HG03565 (cell line): ENCODE results near the gene CLHC1.

ENCODE experiments used
- ATAC-seq: cut with Tn5 transposase; IDR thresholded peaks from one replicate; pipeline ENCODE4 v1.9.1; 2021; ENCODE audit warnings: mild to moderate bottlenecking, moderate library complexity; ENCODE audit not compliant: unreplicated experiment

The CLHC1 gene

DNA sequence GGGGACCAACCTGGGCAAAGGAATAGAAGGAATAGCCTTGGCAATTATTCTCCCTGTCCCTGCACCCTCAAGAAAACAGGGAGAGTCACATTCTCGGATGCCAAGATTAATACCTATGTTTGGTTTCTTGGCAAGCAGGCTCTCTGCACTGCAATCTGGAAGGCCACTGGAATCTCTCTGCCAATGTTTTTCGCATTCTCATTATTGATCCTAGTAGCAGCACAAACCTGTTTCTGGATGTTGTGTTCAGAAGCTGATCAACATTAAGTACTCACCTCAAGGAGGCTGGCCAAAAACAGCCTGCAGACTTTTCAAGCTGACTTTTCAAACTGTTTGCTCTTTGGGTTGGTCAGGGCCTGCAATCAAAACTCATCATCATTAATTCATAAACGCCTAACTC, 62.2 kb downstream of the CLHC1 start:
- ATAC-seq = no peak

DNA sequence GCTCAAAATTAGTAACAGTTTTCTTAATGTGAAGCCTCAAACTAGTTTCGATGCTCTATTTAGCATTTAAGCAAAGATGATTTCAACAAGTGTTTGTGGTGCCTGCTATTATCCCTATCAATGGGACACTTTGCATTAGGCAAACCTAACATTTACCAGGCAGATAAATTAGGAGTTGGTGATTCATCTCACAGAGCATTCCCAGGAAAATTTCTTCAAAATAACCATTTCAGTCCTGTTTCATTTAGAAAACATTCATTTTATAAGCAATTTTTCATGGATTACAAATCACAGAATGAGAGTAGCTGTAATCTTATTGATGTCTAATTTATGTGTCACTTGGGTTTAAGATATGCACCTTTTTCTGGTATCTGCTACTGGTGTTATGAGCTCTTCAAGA, 62.7 kb downstream of the CLHC1 start:
- ATAC-seq = no peak

DNA sequence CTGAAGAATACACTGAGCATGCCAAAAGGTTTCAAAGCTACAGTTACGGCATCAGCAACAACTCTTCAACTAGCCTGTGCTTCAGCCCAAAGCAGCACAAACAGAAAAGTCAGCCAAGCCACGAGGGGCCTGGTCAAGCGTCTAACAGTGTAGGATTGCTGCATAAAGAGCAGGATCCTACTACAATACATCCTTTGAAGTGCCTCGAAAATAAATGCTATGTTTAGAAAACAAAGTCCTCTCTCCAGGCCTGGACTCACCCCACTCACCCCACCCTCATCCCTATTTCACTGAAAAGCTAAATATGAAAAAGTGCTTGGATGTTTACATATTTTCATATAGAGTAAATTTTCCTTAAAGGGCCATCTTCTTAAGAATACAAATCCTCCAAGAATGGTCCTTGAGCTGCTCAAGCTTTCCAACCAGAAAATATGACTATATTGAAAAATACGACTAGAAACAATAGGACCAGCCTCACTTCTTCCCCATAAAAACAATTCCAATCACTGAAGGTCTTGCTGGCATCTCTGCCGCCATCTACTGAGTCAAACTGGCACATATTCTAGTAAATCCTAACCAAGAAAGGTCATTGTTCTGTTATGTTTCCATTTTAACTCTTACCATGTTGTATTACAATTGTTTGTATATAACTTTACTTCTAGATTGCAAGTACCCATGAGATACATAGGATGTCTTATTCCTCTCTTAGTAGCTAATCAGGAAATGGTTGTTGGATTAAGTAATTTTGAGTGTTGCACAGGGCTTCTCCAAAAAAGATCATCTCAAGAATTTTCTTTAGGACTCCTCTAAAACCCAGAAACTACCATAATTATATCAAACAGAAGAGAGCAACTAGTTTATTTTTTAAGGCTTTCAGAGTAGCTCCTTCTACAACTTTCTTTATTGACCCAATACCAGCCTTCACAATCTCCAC, 63.6 kb downstream of the CLHC1 start:
- no peak for ATAC-seq

DNA sequence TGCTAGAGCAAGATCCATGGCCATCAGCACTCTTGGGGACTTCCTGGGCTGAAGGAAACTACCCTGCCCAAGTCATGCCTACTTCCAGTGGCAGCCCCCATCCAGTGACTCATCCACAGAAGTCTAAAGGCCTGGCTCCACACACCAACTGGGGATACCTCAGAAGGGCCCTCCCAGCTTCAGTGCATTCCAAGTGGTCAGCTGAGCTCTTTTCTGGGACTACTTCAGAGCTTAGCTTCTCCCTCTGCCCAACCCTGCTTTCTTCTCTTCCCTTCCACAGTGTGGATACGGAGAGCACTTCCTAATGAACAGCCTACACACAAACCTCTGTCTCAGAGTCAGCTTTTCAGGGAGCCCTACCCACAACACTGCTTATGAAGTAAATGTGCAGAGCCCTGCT, 66.5 kb downstream of the CLHC1 start:
- no peak for ATAC-seq

DNA sequence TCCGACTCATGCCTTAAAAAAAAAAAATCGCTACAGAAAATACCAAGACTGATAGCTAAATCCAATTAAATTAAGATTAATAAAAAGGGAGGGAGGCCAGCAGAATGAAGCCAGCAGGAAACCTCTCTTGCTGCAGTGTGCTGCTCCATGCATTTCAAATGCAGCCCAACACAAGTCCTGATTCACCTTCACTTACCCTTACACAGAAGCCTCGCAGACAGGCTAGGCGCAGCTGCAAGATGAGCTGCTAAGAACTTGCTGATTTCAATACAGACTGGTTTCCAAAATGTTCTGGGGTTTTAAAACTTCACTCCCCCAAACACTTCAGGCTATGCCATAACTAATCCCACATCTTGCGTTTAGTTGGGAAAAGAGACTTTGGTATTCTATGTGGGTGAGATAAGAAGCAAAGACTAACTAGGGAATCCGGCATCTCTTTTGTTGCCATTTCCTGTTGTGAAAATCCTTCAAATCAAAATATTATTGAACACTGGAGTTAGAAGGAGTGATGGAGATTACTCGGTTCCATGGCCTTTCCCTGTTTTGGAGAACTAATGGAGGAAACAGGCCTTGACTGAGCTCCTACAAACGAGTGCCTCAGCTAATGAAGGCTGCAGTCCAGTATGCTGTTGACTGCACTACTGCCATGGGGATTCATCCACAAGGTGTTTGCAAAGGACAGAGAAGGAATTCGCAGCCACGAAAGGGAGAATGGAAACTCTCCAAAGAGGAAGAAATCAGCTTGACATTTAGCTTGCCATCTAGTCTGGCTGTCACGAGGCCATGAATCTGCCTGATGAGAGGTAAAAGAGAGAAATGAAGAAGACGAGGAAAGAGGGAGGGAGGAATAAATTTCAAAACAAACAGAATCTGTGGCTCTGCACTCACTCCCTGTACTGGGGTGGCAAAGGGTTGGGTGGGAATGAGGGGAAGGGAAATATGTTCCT, 67.3 kb downstream of the CLHC1 start:
- no peak for ATAC-seq

DNA sequence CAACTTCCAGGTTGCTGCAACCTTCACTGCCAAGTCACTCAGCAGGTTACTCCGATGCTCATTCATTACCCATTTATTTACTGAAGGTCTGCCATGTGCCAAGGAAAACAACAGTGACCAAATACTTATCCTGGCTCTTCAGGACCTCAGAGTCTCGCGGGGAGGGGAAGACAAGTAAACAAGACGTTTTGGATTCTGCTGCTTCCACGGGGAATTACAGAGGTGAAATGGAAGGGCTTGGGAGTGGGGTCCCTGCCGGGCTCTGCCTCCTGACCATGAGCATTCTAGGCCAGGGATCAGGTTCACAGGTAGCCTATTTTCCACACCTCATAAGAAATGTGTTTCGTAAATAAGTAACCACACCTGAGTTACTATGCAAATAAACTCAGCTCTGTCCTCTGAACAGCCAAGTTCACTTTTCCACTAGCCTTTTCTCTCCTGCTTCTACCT, 68.1 kb downstream of the CLHC1 start:
- ATAC-seq = no peak

DNA sequence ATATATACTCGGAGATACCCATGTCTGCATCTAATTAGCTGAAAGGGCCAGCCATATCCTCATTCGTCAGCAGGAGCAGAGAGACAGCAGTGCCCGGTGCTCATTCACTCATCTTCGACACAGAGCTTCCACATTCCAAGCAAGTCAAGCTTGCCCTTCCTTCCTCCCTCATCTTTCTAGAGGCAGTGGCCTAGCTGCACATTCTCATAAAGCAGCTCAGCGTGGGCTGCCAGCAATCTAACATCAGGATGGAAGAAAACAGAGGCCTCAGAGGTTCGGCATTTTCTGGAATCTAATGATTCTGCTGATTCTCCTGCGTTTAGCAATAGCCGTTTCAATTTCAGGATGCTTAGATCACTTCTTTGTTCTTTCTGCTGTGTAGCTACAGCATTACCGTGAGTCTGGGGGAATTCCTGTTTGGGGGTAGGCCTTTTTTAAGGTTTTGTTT, 68.8 kb downstream of the CLHC1 start:
- ATAC-seq = no peak

DNA sequence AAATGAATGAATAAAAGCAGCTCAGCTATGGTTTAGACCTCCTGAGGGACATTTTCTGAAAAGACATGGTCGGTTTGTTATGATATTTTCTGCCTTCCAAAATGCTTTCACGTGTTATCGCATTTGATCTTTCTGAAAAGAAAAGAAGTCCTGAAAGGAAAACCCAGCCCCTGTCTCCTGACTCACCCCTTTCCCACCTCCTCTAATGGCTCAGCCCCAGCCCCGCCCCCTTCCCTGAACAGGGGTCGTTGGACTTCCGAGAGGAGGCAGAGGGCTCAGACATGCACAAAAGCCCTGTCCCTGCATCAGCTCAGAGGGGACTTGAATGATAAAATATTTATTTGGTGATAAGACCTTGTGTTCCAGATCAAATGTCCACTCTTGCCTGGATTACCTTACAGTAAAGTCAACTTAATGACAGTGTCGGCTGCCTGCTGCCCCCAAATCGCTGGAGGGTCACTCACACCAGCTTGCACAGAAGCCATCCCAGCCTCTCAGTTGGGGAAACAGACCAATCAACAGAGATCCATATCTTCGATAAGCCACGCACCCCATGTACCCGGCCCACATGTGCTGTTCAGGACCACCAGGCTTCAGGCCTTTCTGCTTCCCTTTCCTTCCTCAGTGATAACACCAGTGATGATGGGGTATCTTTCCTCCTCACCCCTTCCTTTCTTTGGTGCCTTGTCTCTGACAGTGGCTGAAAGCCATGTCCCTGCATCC, 69.6 kb downstream of the CLHC1 start:
- ATAC-seq = no peak

DNA sequence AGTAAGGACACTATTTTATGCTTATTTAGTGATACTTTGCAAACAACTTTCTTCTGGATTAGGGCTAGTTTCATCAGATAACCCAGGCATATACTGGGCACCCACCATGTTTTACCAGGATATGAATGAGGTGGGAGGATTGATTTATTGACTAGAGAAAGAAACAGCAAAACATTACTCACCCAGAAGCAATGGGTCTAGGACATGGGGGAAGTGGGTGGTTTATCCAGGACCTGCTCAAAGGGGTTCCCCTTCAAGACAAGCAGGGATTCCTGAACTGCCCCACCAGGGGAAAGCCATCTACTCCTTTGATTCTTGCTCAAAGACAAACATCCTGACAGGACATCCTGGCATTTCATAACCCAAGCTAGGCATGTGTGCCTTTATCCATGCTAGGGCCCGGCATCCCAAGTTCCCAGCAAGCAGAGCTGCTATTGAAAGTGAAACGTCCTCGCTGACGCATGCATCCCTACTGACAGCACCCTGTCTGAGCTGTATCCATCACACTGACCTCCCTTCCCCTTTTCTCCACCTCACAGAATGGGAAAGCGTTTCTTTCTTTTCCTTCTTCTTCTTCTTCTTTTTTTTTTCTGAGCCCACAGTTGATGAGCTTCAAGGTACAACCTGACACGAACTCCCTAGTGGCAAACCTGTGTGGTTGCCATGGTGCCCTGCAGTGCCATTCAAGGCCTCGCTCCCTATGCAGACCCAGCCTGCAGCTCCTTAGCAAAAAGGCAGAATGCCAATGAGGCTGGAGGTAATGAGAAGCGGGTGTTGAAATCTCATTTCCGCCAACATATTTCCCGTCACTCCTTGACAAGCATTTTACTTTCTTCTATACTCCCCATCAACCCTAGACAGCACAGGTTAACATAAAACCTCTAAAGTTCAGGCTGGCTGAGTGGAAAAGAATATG, 70.5 kb downstream of the CLHC1 start:
- ATAC-seq = no peak

DNA sequence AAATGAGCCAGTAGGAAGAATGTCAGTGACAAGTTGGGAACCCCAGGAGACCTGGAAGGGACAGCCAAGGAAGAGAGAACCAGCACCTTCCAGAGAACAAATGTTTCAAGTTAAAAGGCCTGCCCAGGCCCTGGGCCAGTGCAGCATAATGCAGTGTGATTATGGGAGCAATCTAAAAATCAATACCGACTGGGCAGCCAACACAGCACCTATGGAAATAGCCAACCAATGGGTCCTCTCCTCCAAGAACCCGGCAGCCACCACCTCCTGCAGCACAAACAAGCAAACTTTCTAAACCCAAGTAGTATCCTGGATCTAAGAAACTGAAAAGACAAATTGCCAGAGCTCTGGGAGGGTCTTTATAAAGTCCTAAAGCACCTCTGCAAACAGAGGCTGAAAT, 71.7 kb downstream of the CLHC1 start:
- ATAC-seq = no peak

DNA sequence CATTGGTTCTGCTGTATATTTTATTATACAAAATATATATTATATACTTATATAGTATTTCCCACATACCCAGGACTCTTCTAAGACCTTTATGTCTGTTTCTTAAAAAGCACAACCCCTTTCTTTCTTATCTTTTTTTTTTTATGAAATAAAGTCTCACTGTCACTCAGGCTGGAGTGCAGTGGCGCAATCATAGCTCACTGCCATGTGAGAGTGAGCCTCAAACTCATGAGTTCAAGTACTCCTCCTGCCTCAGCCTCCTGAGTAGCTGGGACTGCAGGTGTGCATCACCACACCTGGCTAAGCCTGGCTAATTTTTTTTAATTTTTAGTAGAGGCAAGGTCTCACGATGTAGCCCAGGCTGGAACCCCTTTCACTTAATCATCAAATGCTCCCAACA, 72.3 kb downstream of the CLHC1 start:
- ATAC-seq = no peak

DNA sequence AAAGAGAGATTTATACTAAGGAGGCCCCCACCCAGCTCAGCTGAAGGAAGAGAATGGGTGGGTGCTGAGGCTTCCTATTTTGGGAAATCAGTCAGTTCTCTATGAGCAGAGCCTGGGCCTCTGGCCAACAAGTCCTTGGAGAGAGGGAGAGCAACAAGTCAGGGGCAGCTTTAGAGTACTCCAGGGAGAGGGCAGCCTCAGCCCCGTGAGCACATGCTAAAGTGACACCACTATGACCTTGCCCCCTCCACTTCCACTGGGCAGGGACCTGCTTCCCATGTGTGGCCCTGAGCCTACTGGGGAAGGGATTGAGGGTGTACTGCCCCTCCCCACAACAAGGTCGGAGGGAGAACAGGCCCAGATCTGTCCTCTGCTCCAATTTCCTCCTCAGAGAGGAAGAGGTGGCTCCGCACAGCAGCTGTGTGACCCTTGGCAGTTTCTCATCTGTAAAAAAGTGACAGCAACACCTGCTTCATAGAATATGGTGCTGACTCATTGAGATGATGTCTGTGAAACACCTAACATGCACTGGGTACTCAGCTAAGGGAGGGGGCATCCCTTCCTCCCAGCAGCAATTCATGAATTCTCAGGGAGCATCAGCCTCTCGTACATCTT, 72.9 kb downstream of the CLHC1 start:
- peak; percentile 68 for ATAC-seq

DNA sequence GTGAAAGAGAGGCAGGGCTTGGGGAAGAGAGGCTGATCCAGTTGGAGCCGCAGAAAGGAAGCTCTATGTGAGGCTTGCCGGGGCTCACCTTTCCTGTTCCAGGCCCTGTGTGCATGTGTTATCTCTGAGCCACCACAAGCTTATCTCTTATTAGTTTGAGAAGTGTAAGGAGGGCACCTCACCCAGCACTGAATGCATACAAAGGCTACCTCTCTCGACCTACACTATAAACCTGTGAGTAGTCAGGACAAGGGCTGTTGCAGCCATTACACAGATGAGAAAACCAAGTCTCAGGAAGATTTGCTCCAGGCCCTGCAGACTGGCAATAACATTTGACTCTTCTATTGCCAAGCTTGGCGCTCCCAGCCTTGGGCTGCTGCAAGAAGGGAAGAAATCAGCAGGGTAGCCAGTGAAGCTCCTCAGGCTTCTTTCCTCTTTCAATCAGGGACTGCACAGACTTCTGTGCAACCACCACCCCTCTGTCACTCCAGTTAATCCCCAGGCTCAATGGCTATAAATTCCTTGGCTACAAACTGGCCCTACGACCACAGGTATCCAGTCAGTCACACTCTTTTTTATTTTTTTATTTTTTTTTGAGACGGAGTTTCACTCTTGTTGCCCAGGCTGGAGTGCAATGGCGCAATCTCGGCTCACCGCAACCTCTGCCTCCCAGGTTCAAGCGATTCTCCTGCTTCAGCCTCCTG, 73.8 kb downstream of the CLHC1 start:
- no peak for ATAC-seq

DNA sequence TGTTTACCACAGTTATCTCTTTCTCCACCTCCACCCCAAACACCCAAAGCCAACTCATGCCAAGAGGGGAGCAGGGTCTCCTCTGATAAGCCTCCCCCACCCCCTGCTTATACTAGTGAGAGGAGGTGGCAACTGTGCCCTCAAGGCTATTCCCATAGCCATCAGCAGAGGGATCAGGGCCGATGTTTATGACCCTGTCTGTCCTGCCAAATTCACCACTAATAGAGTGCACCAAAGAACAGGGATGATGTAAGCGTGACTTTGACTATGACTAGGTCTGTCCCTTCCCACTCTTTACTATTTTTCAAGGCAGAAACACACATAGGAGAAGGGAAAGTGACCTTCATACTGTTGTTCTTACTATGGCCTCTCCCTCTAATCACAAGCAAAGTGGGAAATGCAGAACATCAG, 74.6 kb downstream of the CLHC1 start:
- ATAC-seq = no peak

DNA sequence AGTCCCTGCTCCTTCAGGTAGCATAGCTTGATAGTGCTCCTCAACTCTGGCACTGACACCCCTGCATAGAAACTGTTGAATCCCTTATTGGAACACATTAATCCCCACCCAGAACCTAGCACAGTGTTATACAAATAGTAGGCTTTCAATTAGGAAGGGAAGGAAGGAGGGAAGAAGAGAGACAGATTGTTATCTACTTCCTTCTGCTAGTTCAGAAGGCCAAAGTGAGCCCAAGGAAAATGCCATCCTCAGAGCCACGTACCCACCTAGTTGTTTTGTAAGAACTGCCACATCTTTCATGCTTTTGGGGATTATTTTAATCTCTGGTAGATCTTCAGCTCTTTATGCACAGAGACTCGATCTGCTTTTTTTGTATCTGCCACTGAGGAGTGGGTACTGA, 75.1 kb downstream of the CLHC1 start:
- no peak for ATAC-seq

DNA sequence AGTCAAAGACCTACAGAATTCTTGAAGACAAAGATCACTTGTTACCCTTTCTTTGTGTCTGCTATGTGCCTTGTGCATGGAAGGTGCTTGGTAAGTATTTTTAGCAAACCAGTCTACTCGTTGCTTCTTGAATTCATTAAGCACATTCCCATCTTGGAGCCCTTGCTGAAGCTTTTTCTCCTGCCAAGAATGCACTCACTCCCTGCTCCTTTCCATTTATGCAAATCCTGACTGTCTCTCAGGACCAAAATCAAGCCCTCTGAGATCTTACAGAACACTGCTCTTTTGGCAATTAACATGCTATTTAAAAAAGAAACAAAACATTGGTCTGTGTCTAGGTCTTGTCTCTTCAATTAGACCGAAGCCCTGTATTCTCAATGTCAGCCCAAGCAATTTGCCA, 75.8 kb downstream of the CLHC1 start:
- ATAC-seq = no peak

DNA sequence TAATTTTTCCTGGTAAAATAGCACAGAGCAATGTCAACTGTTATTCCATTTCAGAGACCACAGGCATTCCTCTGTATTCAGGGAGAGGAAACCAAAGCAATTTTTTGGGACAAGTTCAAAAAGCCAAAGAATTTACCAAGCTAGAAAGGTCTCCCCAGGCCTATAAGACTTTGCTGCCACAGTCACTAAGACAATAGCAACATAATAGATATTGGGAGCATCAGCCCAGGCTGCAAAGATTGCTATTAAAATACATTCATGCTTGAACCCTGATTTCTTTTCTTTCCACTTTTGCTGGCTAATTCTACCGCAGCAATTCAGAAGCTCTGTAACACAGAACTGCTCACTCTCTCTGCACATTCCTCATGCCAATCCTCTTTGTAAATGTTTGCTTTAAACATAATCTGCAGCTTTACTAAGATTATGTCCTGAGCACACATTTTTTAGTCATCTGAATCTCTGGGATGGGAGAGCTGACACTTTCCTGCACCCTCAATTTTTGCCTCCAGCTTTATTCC, 76.3 kb downstream of the CLHC1 start:
- no peak for ATAC-seq

DNA sequence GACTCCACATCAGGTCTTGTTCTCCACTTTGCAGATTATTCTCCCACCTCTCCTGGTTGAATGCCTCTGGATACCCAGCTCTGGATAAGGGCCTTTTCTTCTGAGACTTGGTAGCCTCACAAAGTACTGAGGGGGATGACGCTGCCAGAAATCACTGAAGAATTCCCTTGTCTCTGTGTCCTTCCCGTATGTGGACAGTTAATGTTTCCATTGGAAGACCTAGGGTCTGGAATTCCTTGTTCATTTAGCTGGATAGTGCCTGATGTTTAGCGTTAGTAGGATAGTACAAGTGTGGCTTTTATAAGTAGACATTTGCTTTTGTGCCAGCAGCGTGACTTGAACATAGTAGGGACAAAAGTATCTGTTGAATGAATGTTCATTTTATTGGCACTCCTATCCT, 76.9 kb downstream of the CLHC1 start:
- ATAC-seq = no peak
